ENCODE measurements around the gene LACTB.

LACTB gene, protein sequence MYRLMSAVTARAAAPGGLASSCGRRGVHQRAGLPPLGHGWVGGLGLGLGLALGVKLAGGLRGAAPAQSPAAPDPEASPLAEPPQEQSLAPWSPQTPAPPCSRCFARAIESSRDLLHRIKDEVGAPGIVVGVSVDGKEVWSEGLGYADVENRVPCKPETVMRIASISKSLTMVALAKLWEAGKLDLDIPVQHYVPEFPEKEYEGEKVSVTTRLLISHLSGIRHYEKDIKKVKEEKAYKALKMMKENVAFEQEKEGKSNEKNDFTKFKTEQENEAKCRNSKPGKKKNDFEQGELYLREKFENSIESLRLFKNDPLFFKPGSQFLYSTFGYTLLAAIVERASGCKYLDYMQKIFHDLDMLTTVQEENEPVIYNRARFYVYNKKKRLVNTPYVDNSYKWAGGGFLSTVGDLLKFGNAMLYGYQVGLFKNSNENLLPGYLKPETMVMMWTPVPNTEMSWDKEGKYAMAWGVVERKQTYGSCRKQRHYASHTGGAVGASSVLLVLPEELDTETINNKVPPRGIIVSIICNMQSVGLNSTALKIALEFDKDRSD

GRCh38 chr15:63121382-63122001 is at the start of gene LACTB:
Gene LACTB (plus strand): TSS chr15:63121861. CDS start chr15:63121872, 11 bp downstream.
- no peak for DNase-seq (ENCODE audit: low read depth)

DNA sequence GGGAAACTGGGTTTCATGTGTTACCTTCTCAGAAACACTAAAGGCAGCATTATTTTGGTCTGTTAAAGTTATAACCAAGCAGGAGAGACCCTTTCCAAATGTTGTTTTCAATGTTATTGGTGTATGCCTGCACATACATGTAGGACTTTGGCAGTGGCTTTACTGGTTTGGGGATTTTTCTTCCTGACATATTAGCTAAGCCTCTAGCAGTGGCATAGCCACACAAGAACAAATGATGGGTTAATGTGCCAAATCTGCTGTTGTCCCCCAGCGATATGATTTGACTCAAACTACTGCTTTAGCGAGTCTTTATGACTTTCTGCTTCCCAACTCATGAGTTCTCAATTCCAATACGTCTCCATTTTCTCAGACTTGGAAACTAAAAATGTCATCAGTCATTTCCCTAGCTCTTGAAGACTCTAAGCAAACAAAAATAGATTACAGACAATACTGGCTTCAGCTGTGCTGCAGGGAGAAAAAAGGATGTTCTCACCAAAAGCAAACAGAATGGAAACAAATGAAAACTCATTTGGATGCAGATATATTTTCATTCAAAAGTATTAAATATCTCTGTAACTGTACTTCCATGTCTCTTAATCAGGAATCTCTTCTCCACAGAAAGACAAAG is 49.5 kb upstream of the LACTB start:
- no peak for DNase-seq (ENCODE audit: low read depth)

DNA sequence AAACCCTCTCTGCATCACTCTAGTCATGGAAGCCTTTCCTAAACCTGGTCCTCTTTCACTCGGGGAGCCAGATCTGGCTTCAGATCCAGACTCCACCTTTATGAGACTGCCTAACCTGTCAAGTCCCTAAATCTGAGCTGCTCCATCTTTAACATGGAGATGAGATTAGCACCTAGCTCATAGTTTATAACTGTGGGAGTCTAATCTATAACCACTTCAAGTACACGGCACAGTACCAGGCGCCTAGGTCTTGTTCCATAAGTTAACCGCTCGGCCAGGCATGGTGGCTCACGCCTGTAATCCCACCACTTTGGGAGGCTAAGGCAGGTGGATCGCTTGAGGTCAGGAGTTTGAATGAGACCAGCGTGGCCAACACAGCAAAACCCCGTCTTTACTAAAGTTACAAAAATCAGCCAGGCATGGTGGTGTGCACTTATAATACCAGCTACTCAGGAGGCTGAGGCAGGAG is 48.8 kb upstream of the LACTB start:
- DNase-seq (ENCODE audit: low read depth), result no peak

DNA sequence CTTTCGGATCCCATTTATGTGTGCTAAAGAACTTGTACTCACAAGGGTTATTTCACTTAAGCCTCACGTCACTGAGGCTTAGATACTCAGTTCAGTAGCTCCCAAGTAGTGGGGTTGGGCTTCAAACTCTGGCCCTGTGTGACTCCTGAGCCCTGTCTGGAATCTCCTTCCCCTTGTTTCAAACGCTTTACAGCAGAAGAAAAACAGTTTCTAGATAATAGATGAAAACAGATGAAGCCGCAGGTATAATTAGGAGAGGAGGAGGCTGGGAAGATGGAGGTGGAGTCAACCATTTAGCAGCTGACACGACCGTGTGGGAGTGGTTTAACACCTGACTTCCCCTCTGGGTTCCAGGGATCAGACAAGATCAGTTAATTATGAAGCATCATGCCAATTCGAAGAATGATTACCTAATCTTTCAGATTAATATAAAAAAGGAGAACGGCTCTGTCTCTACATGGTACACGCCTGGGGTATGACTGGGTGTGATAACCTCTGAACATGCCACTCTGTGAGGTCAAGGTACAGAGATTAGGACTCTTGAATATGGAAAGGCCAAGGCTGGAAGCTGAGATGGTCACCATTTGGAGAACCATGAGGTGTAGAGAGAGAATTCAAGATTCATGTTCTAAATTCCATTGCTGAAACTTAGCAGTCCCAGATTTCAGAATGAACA is 48.0 kb upstream of the LACTB start:
- DNase-seq (ENCODE audit: low read depth), result no peak

DNA sequence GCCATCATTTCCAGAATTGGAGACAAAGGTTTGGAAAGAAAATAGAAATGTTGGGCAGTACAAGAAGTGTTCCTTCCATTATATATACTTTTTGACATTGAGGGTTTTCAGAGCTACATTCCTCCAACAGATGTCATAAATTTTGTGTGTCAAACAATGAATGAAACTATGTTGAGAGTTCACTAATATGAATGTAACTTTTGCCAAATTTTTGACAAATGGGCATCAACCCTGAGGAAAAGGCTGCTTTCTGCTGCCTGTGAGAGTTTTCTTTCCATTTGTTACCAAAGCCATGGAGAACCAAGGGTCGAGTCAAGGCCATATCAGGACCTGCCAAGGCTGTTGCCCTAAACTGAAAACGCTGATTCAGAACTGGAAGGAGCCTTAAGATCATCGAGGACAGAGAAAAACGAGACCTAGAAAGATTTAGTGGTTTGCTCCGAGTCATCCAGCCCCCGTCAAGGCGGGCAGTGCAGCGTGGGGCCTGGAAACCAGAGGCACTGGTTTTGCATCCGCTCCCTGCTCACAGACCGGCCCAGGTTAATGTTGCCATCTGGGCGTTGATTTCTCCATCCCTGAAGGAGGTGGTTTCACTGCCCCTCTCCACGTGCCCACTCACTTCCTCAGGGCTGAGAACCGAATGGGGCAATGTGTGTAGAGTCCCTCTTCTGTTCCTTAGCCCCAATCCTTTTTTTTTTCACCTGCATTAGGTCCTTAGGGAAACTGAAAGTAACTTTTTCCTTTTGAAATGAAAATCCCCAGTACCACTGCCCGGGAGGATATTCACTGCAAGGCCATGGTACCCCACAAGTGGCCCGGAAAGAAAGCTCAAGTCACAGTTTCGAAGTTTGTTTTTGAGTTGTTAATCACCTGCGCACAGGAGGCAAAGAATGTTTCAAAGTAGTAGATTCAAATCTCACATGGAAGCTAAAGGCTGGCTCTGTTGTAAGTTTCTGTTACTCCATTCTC is 46.4 kb upstream of the LACTB start:
- DNase-seq (ENCODE audit: low read depth), result no peak

DNA sequence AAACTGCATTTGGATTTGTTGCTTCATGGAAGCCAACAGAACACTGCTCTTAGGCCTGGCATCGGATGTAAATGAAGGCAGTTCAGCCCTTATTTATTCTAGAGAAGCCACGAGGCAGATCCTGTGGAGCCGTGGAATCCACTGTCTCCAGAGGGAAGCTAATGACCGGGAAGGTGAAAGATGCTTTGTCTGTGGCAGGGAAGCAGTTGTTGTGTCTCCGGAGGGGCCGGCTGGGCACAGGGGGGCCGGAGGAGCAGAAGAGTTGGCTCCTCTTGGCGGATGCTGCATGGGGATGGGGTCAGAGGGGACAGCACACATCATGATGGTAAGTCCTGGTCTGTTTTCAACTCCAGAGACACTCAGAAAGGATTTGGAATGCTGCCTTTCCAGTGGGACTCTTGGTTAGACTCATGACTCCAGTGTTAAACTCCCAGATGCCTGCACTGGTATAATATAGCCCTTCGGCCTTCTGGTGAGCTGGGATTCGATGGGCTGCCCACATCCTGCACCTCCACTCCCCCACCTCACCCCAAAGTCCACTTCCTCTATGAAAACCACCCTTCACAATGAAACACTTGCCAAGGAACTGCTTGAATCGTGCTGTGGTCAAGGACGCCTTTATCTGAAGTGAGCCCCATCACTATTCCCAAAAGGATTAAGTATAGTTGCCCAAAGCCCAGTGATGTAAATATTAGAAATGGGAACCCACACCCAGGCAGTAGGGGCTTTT is 45.5 kb upstream of the LACTB start:
- DNase-seq (ENCODE audit: low read depth), result no peak

- no peak for DNase-seq (ENCODE audit: low read depth)
These were observed 45.0 kb upstream of the LACTB start for GRCh38 chr15:63076714-63077046.

DNA sequence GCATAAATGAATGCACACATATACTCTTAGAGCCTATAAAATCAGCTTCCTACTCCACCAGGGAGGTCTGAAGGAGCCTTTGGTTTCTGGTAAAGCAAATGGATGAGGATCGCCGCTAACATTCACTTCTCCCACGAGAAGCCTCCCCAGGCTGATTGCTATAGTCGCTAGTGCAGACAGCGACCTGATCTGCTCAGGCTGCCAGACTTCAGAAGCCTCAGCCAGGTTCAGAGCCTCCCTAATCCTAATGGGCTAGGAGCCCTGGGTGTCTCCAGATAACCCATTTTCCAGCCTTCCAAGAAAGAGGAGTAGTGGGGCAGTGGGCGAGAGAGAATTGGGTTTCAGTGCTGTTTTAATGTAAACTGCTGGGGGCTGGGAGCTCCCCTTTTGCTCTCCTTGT is 43.7 kb upstream of the LACTB start:
- no peak for DNase-seq (ENCODE audit: low read depth)

GRCh38 chr15:63079947-63080626 is 41.6 kb upstream of the LACTB start:
- no peak for DNase-seq (ENCODE audit: low read depth)

DNA sequence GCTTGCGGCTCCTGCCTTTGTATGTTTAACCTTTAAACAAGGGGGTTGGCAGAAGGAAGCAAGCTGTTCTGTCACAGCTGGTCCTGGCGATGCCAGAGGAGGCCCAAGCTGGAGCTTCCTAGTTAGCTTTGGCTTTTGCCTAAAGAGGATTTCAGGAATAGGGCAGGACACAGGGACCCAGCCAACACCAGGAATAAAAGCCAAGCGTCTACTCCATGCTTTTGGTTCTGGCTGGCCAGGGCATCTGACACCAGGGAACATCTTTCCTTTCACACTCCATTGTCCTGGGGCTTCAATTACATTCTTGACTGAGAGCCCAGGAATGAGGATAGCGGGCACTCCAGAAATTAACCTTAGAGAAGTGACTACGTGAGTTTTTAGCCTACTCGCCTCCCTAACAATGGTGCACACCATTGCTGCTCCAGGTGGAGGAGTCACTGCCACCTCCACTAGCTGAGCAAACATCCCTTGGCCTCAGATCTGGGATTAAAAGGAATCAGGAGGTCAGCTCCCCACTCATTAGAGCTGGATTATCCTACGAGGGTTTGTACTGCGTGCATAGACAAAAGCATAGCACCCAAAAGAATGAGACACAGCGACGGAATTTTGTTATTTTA is 40.9 kb upstream of the LACTB start:
- DNase-seq (ENCODE audit: low read depth), result no peak

GRCh38 chr15:63082366-63082765 is 39.3 kb upstream of the LACTB start:
- no peak for DNase-seq (ENCODE audit: low read depth)

- DNase-seq (ENCODE audit: low read depth), result no peak
These were observed 38.6 kb upstream of the LACTB start for GRCh38 chr15:63083044-63083443.

- DNase-seq (ENCODE audit: low read depth), result no peak
These were observed 38.1 kb upstream of the LACTB start for GRCh38 chr15:63083541-63083940.

- no peak for DNase-seq (ENCODE audit: low read depth)
These were observed 36.9 kb upstream of the LACTB start for GRCh38 chr15:63084806-63085205.

GRCh38 chr15:63085289-63085688 is 36.4 kb upstream of the LACTB start:
- DNase-seq (ENCODE audit: low read depth), result no peak

DNA sequence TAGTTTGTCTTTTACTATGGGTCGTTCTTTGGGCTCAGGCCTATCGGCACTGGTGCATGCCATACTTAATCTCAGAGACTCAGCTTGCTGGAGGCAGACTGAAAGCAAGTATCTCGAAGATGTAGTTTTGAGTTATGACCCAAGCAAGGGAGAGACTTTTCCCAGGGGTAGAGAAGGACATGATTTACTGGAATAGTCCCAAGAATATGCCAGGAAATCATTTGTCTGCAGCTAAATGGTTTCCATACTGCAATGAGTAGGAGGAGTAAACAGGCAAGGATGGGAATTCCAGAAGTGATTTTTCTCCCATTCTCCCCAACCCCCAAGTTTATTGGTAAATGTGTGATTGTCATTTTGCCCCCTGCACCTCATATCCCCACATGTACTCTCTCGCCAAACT is 35.4 kb upstream of the LACTB start:
- DNase-seq (ENCODE audit: low read depth), result no peak

- no peak for DNase-seq (ENCODE audit: low read depth)
These were observed 34.7 kb upstream of the LACTB start for GRCh38 chr15:63086947-63087346.

- DNase-seq (ENCODE audit: low read depth), result no peak
These were observed 33.0 kb upstream of the LACTB start for GRCh38 chr15:63088533-63089245.

Measured in GM04503 (cell line).